GM19193 (cell line): ENCODE measurements around the gene GRID1.

Experiments used
- POLR2A ChIP-seq: IDR thresholded peaks from 4 replicates; pipeline ENCODE4 v1.6.1; 2011; ENCODE audit not compliant: insufficient read depth, insufficient read length; ENCODE audit errors: extremely low read depth

Gene GRID1

DNA sequence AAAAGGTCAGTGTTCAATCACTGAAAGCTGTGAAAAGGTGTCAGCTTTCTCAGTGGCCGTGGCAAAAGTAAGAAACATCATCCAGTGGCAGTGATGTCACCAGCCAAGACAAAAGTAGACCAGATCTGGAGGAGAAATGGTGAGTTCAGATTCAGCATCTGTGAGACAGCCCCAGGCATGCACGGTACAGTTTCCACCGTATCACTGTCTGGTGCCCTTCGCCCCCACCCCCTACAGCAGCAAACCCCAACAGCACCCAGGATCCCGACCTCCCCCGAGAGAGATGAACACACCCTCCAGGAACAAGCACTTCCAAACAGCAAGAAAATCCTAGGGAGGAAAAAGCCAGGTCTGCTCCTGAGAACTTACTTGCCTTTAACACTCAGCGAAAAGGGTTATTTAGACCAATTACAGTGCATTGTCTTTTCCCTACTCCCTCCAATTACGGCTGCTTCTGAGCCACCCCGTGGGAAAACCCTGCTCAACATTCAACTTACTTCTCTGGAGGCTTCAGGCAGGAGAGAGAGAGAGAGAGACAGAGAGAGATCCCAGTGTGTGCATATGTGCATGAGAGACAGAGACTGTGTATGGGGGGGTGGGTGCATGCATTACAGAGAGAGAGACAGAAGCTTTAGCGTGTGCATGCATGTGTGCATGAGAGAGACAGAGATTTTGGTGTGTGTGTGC, 189.6 kb downstream of the GRID1 start:
- TF ChIP-seq POLR2A = no peak

GRCh38 chr10:86172301-86172700, 194.3 kb downstream of the GRID1 start:
- no peak for TF ChIP-seq POLR2A

DNA sequence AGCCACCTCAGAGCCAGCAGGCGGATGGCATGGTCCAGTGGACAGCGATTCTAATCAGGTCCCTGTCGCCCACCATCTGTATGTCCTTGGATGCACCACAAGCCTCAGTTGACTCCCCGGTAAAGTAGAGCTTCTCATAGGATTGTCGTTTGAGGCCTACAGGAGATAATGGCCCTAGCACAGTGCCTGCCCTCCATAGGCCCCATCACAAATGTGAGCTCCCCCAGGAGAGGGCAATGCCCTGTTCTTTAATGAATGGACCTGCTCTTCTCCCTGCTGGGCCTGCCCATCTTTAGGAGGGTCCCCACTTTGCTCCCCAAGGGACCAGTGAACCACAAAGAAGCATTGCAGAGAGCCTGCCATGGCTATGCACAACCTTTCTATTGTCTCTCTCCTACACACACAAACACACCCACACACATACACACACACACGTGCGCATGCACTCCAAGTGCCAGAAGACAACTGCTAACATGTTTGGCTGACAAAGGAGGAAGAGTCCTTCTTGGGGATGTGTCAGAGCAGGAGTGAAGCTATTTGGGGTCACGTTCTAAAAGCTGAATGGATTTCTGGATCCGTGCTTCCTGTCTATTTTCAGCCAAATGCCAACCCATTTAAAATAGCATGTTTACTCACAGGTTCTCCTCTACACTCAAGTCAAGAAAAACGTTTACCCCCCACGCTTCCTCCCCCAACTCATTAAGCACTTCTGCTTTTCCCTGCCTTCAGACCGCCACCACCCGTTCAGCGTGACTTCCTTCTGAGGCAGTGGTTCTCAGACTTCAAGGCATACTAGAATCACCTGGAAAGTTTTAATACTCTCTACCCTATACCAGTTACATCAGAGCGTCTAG, 196.1 kb downstream of the GRID1 start:
- TF ChIP-seq POLR2A = no peak

GRCh38 chr10:86169506-86170254, 196.9 kb downstream of the GRID1 start:
- TF ChIP-seq POLR2A = no peak

DNA sequence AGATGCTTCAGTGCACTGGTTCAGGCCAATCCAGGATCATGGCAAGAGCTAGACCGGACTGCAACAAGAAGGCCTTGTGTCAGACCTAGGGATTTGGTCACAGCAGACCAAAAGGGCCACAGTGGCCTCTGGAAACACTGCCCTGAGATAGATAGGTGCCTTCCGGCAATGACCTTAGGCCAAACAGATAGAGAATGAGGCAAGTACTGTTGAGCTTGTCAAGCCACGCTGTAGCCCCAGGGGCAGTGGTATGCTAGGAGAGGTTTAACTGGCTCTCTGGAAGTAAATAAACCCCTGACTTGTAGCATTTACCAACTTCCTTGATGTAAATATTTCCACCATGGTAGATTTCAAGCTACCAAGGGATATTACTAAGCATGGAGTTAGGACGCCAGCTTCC, 197.5 kb downstream of the GRID1 start:
- no peak for TF ChIP-seq POLR2A

DNA sequence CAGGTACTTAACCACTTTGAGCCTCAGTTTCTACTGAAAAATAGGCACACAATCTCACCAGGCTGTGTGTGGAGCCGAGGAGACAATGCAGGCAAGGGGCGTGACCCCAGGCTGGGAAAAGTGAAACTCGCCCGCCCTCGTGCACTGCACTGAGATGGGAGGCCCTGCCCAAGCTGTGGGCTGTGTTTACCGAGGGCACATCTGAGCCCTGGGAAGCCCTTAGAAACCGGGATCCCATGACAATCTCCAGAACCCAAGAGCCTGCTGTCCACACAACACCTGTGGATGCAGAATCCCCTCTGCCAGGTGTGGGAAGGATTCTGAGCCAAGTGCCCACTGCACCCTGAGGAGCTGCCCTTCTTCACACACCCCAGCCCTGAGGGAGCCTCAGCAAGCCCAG, 198.3 kb downstream of the GRID1 start:
- no peak for TF ChIP-seq POLR2A

GRCh38 chr10:86167762-86168128, 198.8 kb downstream of the GRID1 start:
- no peak for TF ChIP-seq POLR2A

DNA sequence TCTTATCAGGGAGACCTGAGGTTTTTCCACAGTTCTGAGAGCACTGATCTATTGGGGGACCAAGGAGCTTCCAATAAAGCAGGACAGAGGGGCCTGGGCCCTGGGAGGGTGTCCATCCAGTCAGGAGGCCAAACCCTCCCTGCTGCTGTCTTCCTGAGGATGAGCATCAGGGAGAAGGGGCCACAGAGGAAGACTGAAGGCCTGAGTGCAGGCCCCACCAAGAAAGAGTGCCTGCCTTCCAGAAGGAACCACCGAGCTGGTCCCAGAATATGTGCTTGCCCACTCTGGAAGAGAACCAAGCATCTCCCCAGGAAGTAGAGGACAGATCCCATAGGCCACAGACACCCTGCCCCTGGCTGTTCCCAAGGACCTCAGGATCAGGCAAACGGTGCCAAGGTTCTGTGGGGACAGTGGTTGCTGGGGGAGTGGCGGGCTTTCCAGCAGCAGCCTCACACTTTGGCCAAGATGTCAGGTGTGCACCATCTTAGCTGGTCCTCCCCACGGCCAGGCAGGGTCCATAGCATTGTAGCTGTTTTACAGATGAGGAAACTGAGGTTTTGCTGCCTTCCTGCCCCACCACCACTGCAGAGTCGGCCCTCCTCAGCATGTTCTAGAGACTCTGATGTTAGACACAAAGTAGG, 199.4 kb downstream of the GRID1 start:
- no peak for TF ChIP-seq POLR2A

GRCh38 chr10:86165666-86166065, 200.9 kb downstream of the GRID1 start:
- TF ChIP-seq POLR2A = no peak

- no peak for TF ChIP-seq POLR2A
Observed at GRCh38 chr10:86164960-86165630, 201.5 kb downstream of the GRID1 start.

GRCh38 chr10:86164174-86164774, 202.3 kb downstream of the GRID1 start:
- TF ChIP-seq POLR2A = no peak

- no peak for TF ChIP-seq POLR2A
Observed at GRCh38 chr10:86163522-86164173, 202.9 kb downstream of the GRID1 start.

DNA sequence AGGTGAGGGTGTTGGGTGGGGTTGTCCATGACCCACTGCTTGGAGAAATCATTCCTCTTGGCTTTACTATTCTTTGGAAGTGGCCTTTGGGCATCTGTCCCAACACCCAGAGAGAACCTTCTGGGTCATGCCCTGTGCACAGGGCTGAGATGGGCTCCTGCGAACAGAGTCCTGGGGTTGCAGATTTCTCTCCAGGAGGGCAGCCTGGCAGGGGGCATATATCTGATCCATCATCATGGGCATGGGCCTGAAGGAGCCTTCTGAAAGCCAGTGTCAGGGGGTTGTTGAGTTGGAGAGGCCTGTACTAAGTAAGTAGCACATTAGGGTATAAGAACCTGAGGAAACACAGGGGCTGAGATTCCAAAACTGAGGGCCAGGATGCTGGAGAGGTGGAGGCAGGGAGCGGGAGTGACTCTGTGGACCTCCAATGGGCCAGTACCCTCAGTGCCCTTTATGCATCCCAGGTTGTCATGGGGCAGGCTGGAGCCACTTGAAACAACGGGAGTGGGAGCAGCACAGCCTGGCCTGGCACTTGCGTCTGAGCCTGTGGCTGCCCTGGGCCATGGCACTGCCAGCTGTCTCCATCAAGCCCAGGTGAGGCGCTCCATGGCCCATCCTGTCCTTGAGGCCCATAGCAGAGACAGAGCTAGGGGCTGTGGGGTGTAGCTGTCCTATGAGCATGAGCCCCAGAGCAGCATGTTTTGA, 203.7 kb downstream of the GRID1 start:
- TF ChIP-seq POLR2A = no peak
